Measurements from ENCODE around the gene PIEZO1. TPM values are rescaled to one million over a fixed set of nuclear protein-coding genes. Genes with fewer than 3 reads are reported as not detected.

The PIEZO1 gene
- total RNA-seq, 1 donor from 2014 or later = 5.5 TPM

DNA sequence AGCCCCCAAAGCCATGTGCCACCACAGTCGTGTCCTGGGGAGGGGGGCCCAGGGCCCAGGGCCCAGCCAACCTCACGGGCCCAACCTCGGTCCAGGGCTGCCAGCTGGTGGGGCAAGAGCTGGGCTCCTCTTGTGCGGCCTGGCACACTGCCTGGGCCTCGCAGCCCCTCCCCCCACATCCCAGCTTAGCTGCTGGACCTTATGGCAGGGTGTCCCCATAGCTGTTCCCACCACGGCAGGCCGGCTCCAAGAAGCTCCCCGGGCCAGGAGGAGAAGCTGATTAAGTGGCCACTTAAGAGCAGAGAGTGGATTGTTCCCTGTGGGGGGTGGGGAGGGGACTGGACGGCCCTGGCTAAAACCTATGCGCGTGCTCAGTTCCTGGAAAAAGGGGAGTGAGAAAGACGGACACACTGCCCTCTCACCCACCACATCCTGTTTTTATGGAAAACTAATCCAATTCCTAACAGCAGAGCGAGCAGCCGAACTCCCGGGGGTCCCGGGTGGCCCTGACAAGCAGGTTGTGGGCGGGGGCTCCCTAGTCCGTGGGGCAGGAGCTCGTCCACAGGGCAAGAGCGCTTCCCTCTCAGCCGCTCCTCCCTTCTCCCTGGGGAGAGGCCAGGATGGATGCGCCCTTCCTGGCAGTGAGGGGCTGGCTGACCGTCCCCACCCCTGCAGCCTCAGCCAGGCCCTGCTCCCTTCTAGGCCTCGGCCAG is 16.8 kb downstream of the PIEZO1 start:
- Mint-ChIP-seq H3K27me3 (ENCODE audit: insufficient read depth, low read depth) (peaks cover 2% of the 10 kb centered on the region), H3K4me1 (peaks cover 31% of the 10 kb centered on the region), H3K4me3 (no peak overlapping the region), H3K9me3 (no peaks in the 10 kb centered on the region), H3K27ac (peak overlapping the region; percentile 29), H3K36me3 (no peaks in the 10 kb centered on the region)
- no peaks in the 10 kb centered on the region for H3K27me3 ChIP-seq
- peaks cover 6% of the 10 kb centered on the region for H4K20me1 ChIP-seq (ENCODE audit: low read depth)
- peak overlapping the region; percentile 36 for H3K4me2 ChIP-seq
- DNase-seq (ENCODE audit: low spot score) = peak; percentile 65
- H3K27ac ChIP-seq = no peak overlapping the region
- H3K9ac ChIP-seq = no peak overlapping the region
- no peaks in the 10 kb centered on the region for H3K9me3 ChIP-seq (ENCODE audit: low read depth)
- H3K4me1 ChIP-seq = peaks cover 54% of the 10 kb centered on the region
- H3K79me2 ChIP-seq (ENCODE audit: low read depth) = no peaks in the 10 kb centered on the region
- H3F3A ChIP-seq (ENCODE audit: low read depth) = peaks cover 38% of the 10 kb centered on the region
- no peak overlapping the region for H3K4me3 ChIP-seq
- H2AFZ ChIP-seq (replicated peaks) = no peak overlapping the region
- no peak for TF ChIP-seq EZH2phosphoT487 (IDR thresholded peaks at IDR 0.05)
- no peak for TF ChIP-seq EZH2 (IDR thresholded peaks at IDR 0.05)
- TF ChIP-seq, protein P1, sequence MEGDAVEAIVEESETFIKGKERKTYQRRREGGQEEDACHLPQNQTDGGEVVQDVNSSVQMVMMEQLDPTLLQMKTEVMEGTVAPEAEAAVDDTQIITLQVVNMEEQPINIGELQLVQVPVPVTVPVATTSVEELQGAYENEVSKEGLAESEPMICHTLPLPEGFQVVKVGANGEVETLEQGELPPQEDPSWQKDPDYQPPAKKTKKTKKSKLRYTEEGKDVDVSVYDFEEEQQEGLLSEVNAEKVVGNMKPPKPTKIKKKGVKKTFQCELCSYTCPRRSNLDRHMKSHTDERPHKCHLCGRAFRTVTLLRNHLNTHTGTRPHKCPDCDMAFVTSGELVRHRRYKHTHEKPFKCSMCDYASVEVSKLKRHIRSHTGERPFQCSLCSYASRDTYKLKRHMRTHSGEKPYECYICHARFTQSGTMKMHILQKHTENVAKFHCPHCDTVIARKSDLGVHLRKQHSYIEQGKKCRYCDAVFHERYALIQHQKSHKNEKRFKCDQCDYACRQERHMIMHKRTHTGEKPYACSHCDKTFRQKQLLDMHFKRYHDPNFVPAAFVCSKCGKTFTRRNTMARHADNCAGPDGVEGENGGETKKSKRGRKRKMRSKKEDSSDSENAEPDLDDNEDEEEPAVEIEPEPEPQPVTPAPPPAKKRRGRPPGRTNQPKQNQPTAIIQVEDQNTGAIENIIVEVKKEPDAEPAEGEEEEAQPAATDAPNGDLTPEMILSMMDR (IDR thresholded peaks at IDR 0.05) = no peak
- no peaks in the 10 kb centered on the region for H3K36me3 ChIP-seq

DNA sequence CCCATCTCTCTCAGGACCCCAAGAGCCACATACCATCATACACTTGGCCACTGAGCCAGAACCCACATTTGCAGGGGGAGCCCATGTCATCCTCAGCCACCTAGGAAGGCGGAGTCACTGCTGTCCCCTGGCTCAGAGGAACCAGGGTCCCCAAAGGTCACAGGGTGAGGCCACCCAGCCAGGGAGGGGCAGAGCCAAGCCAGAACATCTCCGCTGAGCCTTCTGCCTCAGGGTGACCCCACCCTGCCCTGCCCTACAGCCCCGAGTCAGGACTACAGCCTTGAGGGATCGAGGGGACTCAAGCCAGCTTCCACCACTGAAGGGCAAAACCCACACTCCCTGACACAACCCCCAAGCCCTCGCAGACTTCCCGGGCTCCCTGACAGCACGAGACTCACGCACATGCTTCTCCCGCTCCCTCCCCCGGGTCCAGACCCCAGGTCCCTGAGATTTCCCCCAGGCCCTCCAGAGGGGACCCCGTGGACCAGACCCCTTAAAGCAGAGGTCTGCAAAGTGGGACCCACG is 17.4 kb downstream of the PIEZO1 start:
- H3K4me2 ChIP-seq = peak overlapping the region; percentile 36
- H3K9me3 ChIP-seq (ENCODE audit: low read depth) = no peaks in the 10 kb centered on the region
- H3K27me3 ChIP-seq = no peaks in the 10 kb centered on the region
- peak overlapping the region; percentile 48 for H3K27ac Mint-ChIP-seq
- H3K27me3 Mint-ChIP-seq (ENCODE audit: insufficient read depth, low read depth) = peaks cover 2% of the 10 kb centered on the region
- TF ChIP-seq, protein P1 (IDR thresholded peaks at IDR 0.05) = no peak
- TF ChIP-seq EZH2phosphoT487 (IDR thresholded peaks at IDR 0.05) = no peak
- no peak for TF ChIP-seq EZH2 (IDR thresholded peaks at IDR 0.05)
- H3K4me1 Mint-ChIP-seq = peaks cover 28% of the 10 kb centered on the region
- no peak overlapping the region for H2AFZ ChIP-seq (replicated peaks)
- peaks cover 54% of the 10 kb centered on the region for H3K4me1 ChIP-seq
- no peaks in the 10 kb centered on the region for H3K36me3 Mint-ChIP-seq
- DNase-seq (ENCODE audit: low spot score) = no peak
- no peak overlapping the region for H3K4me3 Mint-ChIP-seq
- no peak overlapping the region for H3K9ac ChIP-seq
- peaks cover 43% of the 10 kb centered on the region for H3F3A ChIP-seq (ENCODE audit: low read depth)
- no peak overlapping the region for H3K27ac ChIP-seq
- H3K9me3 Mint-ChIP-seq = no peaks in the 10 kb centered on the region
- no peak overlapping the region for H3K4me3 ChIP-seq
- H4K20me1 ChIP-seq (ENCODE audit: low read depth) = peaks cover 6% of the 10 kb centered on the region
- no peaks in the 10 kb centered on the region for H3K36me3 ChIP-seq
- H3K79me2 ChIP-seq (ENCODE audit: low read depth) = no peaks in the 10 kb centered on the region

DNA sequence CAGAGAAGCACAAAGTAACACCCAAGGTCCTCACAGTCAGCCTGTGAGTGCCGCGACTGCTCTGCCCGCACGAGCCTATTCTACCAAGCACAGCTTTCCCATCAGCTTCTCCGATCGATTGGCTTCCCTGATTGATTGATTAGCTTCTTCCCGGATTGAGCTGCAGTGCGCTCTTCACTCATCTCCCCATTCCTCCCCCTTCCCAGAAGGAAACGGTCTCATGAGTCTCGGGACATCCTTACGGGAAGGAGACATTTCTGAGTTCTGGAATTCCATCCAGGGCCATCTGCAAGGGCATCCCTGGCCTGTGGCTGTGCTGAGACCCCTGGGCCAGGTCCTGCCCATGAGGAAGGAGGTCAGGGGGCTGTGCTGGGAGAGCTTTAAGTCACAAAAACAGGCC is 18.0 kb downstream of the PIEZO1 start:
- H3K36me3 ChIP-seq = no peaks in the 10 kb centered on the region
- H4K20me1 ChIP-seq (ENCODE audit: low read depth) = peaks cover 6% of the 10 kb centered on the region

More for the DNA sequence above, 18.0 kb downstream of the PIEZO1 start:
- no peak for TF ChIP-seq EZH2 (IDR thresholded peaks at IDR 0.05)
- TF ChIP-seq, protein P1 (IDR thresholded peaks at IDR 0.05) = no peak
- no peak for TF ChIP-seq EZH2phosphoT487 (IDR thresholded peaks at IDR 0.05)
- H3K4me2 ChIP-seq = no peak overlapping the region
- Mint-ChIP-seq H3K36me3 (no peaks in the 10 kb centered on the region), H3K9me3 (no peaks in the 10 kb centered on the region), H3K4me3 (no peak overlapping the region), H3K27ac (peak overlapping the region; percentile 31), H3K4me1 (peaks cover 28% of the 10 kb centered on the region), H3K27me3 (ENCODE audit: insufficient read depth, low read depth) (peaks cover 2% of the 10 kb centered on the region)
- H3K27ac ChIP-seq = no peak overlapping the region
- H3K4me1 ChIP-seq = peaks cover 54% of the 10 kb centered on the region
- no peak overlapping the region for H2AFZ ChIP-seq (replicated peaks)
- H3K4me3 ChIP-seq = no peak overlapping the region
- no peaks in the 10 kb centered on the region for H3K79me2 ChIP-seq (ENCODE audit: low read depth)
- H3K9ac ChIP-seq = no peak overlapping the region
- H3K27me3 ChIP-seq = no peaks in the 10 kb centered on the region
- peaks cover 43% of the 10 kb centered on the region for H3F3A ChIP-seq (ENCODE audit: low read depth)
- DNase-seq (ENCODE audit: low spot score) = no peak
- no peaks in the 10 kb centered on the region for H3K9me3 ChIP-seq (ENCODE audit: low read depth)
